HG02943 (cell line): ENCODE measurements around the gene AMIGO3.

Experiments
- ATAC-seq: cut with Tn5 transposase; IDR thresholded peaks from one replicate; pipeline ENCODE4 v1.9.1; 2021; ENCODE audit warnings: mild to moderate bottlenecking, low read depth, moderate library complexity; ENCODE audit not compliant: unreplicated experiment

The AMIGO3 gene

GRCh38 chr3:49727154-49727923 is 7.9 kb upstream of the AMIGO3 start:
- no peak for ATAC-seq

- ATAC-seq = no peak
Measured at GRCh38 chr3:49725906-49726681, 6.6 kb upstream of the AMIGO3 start.

- no peak for ATAC-seq
Measured at GRCh38 chr3:49724586-49724985, 5.1 kb upstream of the AMIGO3 start.

- ATAC-seq = peak; percentile 66
Measured at GRCh38 chr3:49723628-49724551, 4.4 kb upstream of the AMIGO3 start, which contains the start of gene GMPPB. Gene GMPPB, minus strand, starts transcription at chr3:49723951. Its CDS starts 225 bp downstream, at chr3:49723726.

- ATAC-seq = no peak
Measured at GRCh38 chr3:49723296-49723627, 3.8 kb upstream of the AMIGO3 start.

GRCh38 chr3:49722896-49723295 is 3.4 kb upstream of the AMIGO3 start:
- no peak for ATAC-seq

GRCh38 chr3:49721896-49722781 is 2.7 kb upstream of the AMIGO3 start:
- no peak for ATAC-seq

GRCh38 chr3:49721596-49721895 is 2.1 kb upstream of the AMIGO3 start:
- no peak for ATAC-seq

GRCh38 chr3:49720855-49721595 is 1.5 kb upstream of the AMIGO3 start:
- ATAC-seq = no peak

GRCh38 chr3:49718858-49719213 is 648 bp downstream of the AMIGO3 start:
- no peak for ATAC-seq

GRCh38 chr3:49717959-49718857 is 1.3 kb downstream of the AMIGO3 start:
- ATAC-seq = no peak

GRCh38 chr3:49717211-49717958 is 2.1 kb downstream of the AMIGO3 start:
- ATAC-seq = no peak

GRCh38 chr3:49716691-49717210 is 2.7 kb downstream of the AMIGO3 start:
- no peak for ATAC-seq

- no peak for ATAC-seq
Measured at GRCh38 chr3:49716169-49716568, 3.3 kb downstream of the AMIGO3 start.

- no peak for ATAC-seq
Measured at GRCh38 chr3:49715611-49716121, 3.8 kb downstream of the AMIGO3 start.

GRCh38 chr3:49714728-49715550 is 4.5 kb downstream of the AMIGO3 start:
- no peak for ATAC-seq
